Stimulated activated CD8-positive, alpha-beta memory T cell treated with anti-CD3 and anti-CD28 coated beads, Interleukin-12 subunit alpha, Interleukin-12 subunit beta, amount 100 ng/mL, for 4 hours (primary cell): ENCODE data around the gene ABHD17B.

Experiments
- DNase-seq: peaks from one replicate; pipeline ENCODE4 v3.0.0-alpha.2; 2020; ENCODE audit warnings: low read depth

Gene ABHD17B

DNA sequence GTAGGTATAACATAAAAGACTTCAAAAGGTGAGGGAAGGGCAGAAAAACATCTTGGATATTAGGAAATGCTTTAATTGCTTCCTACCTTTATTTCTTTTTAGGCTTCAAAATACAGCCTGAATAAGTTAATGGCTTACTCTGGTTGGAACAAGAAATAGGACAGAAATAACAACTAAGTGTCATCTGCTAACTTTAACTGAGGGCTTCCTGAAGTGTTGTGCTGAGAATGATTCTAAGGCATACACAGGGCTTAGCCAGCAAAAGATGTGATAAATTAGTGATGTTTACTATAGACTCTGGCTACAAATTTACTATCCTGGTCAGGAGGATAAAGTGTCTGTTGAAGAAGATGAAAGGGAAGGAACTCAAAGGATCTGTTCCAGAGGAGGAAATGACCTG lies 34.2 kb downstream of the ABHD17B start:
- no peak for DNase-seq

DNA sequence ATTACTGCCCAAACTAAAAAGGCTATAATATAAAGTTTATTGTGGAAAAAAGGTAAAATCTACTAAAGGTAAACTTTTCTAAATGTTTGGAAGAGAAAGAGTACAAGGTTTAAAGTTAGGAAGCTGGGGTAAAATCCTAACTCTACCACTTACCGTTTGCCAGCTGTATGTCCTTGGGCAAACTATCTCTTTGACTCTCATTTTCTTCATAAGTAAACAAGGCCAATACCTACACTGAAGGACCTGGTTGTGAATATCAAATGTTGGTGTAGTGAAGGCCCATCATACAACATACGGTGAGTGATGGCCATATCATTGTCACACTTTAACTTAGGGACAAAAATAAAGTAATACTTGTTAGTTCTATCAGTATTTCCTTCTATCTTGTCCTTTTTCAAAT lies 34.9 kb downstream of the ABHD17B start:
- no peak for DNase-seq

DNA sequence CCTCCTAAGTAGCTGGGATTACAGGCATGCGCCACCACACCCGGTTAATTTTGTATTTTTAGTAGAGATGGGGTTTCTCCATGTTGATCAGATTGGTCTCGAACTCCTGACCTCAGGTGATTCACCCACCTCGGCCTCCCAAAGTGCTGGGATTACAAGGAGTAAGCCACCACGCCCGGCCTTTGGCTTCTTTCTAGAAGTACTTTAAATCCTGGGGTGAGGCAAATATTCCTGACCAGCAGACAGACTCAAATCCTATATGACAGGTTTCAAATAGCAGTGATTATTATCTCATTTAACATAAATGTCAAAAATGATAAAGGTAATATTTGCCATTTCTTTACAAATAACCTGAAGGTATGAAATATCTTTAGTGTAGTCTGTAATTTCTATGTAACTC lies 35.6 kb downstream of the ABHD17B start:
- no peak for DNase-seq

DNA sequence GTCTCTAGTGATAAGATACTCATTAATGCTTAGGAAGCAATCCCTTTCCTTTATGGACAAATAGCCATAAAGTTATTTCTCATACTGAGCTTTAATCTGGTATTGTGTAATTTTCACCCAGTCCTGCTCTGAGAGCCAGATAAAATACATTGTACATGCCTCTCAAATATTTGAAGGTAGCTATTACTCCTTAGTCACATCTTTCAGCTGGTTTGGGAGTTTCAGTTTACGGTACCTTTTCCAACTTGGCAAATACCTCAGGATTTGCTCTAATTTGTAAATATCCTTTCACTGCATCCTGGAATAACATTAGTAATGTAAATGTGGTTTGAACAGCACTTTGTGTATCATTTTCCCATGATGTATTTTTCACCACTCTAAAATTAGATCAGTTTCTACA lies 47.4 kb downstream of the ABHD17B start:
- DNase-seq, result no peak

DNA sequence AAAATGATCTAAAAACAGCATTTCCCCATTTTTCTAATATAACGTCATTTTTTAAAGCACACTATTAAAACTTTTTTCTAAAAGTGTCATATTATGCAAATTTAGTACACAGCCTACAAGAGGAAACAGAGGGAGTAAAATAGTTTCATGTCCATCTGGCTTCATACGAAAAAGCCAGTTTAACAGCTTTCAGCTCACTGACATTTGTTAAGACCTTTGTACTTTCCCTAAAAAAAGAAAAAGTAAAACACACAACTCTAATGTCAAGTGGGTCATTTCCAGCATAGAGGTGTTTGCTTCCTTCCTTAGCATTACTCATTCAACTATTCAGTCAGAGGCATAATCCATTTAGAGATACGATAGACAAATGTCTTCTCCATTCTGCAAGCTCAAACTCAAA lies 49.4 kb downstream of the ABHD17B start:
- no peak for DNase-seq

DNA sequence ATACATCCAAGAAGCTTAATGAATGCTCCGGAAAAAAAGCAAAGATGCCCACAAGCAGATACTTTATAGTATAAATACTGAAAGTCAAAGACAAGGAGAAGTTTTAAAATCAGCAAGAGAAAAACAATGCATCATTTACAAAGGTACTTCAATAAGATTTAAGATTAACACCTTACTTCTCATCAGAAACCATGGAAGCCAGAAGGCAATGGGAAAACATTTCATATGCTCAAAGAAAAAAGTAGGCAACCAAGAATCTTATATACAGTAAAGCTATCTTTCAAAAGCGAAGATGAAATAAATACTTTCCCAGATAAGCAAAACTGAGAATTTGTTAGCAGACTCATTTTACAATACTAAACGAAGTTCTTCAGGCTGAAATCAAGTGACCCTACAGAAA lies 51.1 kb downstream of the ABHD17B start:
- no peak for DNase-seq

DNA sequence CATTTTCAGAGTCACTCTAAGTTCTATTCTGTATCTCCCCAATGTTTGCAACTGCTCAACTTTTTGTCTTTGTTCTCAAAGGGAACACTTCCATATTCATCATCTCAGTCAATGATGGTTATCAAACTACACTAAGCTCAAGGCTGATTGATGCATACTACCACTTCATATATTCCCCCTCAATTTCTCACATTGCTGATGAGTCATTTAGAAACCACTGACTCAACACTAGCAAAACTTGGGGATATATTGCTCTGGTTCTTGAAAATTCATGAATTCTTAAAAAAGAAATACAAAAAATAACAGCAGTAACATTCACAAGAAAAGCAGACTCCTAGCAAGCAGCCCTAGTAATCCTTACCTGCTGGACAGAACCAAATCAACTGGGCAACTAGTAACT lies 52.2 kb downstream of the ABHD17B start:
- DNase-seq, result no peak

DNA sequence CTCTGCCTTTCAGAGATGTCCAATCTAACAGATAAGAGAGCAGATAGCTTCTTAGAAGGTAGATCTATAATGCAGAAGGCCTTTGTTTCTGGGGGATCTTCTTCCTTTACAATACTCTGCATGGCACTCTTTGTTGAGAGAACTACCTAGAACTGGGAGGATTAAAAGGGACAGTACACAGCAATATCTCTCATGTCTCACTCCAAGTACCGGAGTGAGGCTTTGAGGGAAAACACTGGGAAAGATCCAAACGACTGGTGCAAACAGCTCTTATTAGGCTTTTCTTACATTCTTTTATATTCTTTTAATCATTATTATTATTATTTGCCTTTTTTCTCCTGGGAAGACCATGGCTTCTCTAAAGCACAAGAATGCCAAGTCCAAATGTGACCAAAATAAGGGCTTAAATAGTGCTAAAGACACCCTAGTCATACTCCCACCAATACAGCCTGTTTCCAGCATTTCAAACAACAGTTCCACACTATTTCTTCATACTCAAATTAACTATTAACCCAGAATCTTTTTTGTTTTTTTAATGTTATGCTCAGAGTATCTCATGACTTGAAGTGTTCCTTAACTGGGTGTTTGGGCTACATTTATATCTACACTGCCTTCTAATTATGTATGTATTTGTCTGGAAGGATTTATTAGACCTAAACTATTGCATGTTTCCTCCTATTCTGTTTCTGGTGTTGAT lies 52.7 kb downstream of the ABHD17B start:
- no peak for DNase-seq

DNA sequence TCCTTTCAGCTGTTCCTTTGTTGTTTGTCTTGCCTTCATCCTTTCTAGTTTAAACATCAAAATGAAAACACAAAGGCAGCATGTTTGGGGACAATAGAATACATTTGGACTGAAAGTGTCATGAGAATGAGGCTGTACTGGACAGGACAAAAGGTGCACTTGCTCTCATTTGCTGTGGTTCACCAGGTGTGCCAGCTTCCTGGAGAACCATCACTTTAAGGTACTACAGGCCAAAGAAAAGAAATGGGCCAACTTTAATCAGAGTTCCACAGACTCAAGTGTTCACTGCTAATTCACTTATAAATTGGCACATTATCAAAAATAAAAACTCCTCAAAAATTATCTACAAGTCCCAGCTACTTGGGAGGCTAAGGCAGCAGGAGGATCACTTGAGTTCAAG lies 53.8 kb downstream of the ABHD17B start:
- no peak for DNase-seq

DNA sequence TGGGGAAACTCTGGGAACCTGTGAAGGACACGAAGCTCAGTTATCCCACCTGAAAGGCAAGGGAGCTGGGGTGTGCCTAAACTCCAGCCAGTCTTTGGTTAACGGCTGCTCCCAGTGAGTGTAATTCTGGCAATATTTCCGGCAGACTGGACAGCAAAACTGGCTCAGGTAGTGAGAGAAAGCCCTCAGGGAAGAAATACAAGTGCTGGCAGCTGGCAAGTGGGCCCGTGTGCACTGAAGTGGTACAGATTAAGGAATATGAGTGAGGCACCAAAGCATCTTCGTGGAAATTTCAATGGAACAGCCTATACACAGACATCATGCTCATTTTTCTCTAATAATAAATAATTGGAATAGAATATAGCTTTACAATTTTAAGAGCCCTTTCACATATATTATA lies 56.2 kb downstream of the ABHD17B start:
- no peak for DNase-seq

DNA sequence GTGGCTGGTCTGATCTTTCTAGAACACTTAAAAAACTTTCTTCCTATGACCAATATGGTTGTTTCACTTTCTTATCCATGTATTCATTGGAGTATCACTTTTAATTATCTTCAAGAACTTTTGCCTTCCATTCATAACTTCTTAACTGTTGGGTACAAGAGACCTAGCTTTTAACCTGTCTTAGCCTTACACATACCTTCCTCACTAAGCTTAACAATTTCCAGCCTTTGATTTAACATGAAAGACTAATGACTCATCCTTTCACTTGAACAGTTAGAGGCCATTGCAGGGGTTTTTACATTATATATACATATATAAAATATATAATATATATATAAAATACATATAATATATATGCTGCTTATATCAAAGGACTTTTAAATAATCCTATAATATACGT lies 57.9 kb downstream of the ABHD17B start:
- DNase-seq, result no peak

DNA sequence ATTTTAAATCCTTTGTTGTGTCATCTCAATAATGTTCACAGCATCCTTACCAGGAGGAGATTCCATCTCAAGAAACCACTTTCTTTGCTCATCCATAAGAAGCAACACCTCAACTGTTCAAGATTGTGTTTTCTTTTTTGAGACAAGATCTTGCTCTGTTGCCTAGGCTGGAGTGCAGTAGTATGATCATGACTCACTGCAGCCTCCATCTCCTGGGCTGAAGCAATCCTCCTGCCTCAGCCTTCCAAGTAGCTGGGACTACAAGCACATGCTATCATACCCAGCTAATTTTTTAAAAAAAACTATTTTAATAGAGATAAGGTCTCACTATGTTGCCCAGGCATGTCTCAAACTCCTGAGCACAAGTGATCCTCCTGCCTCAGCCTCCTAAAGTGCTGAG lies 60.0 kb downstream of the ABHD17B start:
- DNase-seq, result no peak

DNA sequence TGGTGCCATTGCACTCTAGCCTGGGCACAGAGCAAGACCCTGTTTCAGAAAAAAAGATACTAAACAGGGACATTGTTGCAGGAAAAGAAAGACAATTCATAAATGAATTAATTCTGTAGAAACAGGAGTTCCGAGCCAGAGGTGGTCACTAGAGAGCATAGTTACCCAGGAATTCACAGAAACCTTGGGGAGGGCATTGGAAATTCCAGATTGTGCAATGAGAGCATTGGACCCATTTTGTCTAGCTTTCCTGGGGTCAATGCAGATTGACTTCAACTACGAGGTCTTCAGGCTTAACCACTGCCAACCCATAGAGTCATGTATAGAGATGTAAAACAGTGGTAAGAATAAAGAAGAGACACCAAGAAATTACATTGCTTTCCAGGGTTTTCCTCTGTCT lies 63.1 kb downstream of the ABHD17B start:
- no peak for DNase-seq

DNA sequence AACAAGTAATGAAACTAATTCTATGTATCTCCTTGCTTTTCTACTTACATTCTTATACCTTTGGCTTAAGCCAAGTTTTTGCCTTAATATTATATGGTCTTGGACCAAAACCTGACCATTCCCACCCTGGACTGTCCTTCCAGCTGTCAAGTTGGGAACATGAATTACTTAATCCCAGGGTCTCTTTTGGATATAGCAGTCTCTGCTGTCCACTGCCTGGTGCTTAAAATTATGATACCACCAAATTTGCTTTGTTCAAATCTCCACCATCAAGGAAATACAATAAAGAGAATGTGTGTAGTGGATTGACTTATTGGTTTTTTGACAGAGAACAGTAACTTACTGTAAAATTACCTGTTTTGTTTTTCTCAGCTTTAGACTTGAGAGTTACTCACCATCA lies 66.2 kb downstream of the ABHD17B start:
- no peak for DNase-seq

DNA sequence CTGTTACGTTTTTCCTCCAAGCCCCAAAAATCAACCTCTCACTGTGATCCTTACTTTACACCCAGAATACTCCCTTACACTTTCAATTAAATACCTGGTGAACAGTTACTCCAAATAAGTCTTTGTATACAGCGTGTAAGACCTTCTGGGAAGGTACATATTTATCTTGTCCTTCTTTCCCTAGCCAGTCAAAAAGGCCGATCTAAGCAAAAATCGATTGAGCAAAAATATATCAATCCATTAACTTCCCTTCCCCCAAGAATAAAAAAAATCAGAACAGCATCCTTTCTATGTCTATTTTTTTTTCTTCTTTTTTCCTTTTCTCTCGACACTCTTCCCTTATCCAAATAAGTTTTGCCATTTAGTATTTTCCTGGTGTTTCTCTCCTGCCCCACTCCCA lies 71.3 kb downstream of the ABHD17B start:
- no peak for DNase-seq

DNA sequence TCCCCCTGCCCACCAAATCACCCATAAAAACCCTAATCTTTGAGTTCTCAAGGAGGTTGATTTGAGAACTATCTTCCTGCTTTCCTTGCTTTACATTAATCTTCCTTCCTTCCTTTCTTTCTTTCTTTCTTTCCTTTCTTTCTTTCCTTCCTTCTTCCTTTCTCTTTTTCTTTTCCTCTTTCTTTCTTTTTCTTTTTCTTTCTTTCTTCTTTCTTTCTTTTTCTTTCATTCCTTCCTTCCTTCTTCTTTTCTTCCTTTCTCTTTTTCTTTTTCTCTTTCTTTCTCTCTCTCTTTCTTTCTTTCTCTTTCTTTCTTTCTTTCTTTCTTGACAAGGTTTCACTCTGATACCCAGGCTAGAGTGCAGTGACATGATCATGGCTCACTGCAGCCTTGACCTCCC lies 75.4 kb downstream of the ABHD17B start:
- DNase-seq, result no peak

DNA sequence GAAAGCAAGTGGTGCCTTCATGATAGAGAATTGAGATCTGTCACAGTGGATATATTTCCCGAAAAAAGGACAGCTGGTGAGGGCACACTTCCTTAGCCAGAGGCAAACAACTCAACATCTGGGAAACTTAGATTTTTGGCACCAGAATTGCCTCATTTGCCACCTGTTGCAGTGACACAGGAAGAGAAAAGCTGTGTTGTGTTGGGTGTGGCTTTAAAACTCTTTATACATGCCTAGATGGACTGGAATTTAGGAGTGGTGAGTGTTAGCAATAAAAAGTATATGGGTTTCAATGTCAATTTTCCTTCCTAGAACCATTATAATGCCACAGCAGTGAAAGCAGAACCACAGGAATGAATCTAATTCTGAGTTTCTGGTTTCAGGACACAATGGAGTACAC lies 80.1 kb downstream of the ABHD17B start:
- no peak for DNase-seq

DNA sequence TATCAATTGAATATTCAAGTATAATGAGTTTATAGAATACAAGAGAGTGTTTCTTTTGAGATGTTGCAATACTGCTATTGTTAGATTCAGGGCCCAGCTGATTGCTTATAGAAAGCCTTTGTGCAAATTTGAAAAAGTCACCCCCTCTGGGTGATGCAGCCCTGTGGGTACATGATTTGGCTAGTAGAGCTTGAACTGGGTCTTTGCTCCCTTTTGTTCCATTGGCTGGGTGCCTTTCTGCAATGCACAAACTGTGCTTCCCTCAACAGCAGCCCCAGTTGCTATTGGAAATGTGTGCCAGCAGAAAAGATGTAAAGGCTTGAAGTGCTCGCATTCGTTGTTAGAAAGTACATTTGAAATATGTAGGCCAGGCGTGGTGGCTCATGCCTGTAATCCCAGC lies 80.8 kb downstream of the ABHD17B start:
- no peak for DNase-seq

DNA sequence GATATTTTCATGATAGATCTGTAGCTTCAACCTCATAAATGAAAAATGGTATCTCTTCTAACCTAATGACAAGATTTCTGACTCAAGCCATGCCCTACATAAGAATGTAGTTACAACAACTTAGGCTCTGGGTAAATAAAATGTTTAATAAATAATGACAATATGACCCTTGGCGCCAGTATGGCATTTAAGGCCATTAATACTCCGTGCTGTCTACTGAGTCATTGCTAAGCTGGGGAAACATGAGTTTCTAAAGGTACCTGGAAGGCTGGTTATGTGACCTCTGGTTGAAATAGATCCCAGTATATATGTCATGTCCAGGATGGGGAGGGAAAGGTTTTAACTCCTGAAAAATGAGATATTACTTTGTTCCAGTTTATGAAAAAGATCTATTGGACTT lies 84.7 kb downstream of the ABHD17B start:
- no peak for DNase-seq

DNA sequence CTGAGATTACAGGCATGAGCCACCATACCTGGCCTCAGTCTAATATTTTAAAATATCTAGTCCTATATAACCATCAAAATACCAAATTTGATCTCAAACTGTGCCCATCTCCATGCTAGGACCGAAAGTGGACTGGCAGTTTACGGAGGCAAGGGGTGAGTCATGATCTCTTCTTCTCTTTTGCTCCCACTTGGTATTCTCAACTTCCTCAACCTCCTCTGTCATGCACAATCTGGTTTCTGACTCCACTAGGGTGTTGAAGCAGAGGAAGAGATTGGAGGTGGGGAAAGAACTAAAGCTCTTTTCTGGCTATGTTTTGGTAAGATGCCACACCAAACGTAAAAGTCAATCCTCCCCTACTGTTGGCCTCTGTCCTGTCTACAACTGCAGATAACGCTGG lies 86.7 kb downstream of the ABHD17B start:
- DNase-seq, result no peak

DNA sequence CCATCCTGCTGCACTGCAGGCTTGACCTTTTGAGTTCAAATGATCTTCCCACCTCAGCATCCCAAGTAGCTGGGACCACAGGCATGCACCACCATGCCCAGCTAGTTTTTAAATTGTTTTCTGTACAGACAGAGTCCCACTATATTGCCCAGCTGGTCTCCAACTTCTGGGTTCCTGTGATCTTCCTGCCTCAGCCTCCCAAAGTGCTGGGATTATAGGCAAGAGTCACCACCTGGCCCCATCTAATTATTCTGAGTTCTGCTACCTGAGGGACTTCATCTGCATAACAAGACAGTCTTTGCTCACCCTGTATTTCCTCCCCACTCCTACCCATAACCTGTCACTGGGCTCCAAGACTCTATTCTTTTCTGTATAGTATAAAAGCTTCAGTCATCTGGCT lies 88.1 kb downstream of the ABHD17B start:
- no peak for DNase-seq

DNA sequence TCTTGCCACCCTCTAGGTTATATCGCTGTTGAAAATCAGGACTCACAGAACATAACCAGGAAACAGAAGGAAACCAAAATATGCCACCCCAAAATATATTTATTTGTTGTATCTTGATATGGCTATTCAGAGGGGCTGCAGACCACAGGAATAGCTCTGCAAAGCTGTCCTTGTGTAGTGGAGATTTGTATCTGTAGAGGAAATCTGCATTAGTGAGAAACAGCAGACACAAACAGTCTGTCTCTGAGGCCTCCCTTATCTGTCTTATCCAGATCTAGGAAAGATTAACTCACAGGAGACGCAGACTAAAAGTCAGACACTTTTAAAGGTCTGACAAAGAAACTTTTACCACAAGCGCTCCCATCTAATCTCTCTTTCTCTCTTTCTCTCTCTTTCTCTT lies 88.5 kb downstream of the ABHD17B start:
- no peak for DNase-seq

DNA sequence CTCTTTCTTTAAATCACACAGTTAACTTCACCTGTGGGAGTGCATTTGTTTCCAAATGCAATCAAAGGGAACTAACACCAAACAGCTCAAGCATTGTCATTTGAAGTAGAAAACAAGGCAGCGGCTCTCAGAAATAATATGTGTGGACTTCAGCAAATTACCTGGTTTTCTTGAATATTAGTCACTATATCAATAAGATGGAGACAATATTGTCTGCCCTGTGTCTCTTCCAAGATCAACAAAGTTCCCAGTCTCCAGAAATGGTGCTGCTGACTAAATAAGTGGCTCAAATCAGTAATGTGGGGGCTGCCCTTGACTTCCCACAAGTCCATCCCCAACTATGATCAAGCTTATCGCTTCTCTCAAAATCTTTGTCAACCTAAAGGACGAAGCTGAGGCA lies 89.6 kb downstream of the ABHD17B start:
- no peak for DNase-seq

DNA sequence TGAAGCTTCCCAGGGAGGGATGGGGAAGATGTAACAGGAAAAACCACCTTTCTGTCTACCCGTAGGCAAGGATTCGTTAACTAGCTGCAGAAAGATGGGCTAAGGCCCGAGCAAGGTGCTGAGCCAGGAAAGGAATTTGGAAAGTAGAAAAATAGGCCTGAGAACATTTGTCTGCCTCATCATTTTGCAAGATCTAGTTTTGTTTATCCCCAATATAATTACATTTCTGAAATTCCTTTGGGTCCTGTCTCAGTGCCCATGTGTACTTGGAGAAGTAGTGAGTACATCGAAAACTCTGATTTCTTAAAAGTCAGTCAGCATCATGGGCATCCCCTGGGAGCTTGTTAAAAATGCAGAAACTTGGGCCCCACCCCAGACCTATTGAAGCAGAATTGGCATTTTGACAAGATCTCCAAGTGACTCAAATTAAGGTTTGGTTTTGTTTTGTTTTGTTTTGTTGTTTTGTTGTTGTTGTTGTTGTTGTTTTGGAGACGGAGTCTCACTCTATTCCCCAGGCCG lies 90.5 kb downstream of the ABHD17B start:
- DNase-seq, result no peak
